ENCODE results near the gene TSSK6.

TSSK6 gene

GRCh38 chr19:19493841-19494546 is 21.4 kb downstream of the TSSK6 start:
- no peak overlapping the region for H3K4me3 ChIP-seq (ENCODE audit: insufficient read depth, low read depth, low read length)
- peaks cover 7% of the 10 kb centered on the region for H3K4me1 ChIP-seq (ENCODE audit: control insufficient read depth, insufficient read depth, low read length)
- 93% methylated on average over 15 of the region's 15 CpGs for WGBS, 2 experiments
- H3K36me3 ChIP-seq (ENCODE audit: control insufficient read depth, insufficient read depth, low read length): peaks cover 28% of the 10 kb centered on the region
- no peaks in the 10 kb centered on the region for H3K9me3 ChIP-seq (ENCODE audit: control insufficient read depth, low read length)
- no peak overlapping the region for H3K27ac ChIP-seq (ENCODE audit: insufficient read depth, low read depth, low read length, poor library complexity, severe bottlenecking)
- no peaks in the 10 kb centered on the region for H3K27me3 ChIP-seq (ENCODE audit: control insufficient read depth, insufficient read depth, low read length, poor library complexity, severe bottlenecking)

- H3K27ac ChIP-seq (ENCODE audit: insufficient read depth, low read depth, low read length, poor library complexity, severe bottlenecking): no peak overlapping the region
- 96% methylated on average over 21 of the region's 21 CpGs for WGBS, 2 experiments
- H3K36me3 ChIP-seq (ENCODE audit: control insufficient read depth, insufficient read depth, low read length): peaks cover 26% of the 10 kb centered on the region
- no peaks in the 10 kb centered on the region for H3K27me3 ChIP-seq (ENCODE audit: control insufficient read depth, insufficient read depth, low read length, poor library complexity, severe bottlenecking)
- no peaks in the 10 kb centered on the region for H3K9me3 ChIP-seq (ENCODE audit: control insufficient read depth, low read length)
- peaks cover 23% of the 10 kb centered on the region for H3K4me1 ChIP-seq (ENCODE audit: control insufficient read depth, insufficient read depth, low read length)
- H3K4me3 ChIP-seq (ENCODE audit: insufficient read depth, low read depth, low read length): no peak overlapping the region
Observed at GRCh38 chr19:19492026-19492610, 23.2 kb downstream of the TSSK6 start.

GRCh38 chr19:19491321-19492025 is 23.9 kb downstream of the TSSK6 start:
- Histone ChIP-seq H3K9me3 (ENCODE audit: control insufficient read depth, low read length) (no peaks in the 10 kb centered on the region), H3K27ac (ENCODE audit: insufficient read depth, low read depth, low read length, poor library complexity, severe bottlenecking) (no peak overlapping the region), H3K27me3 (ENCODE audit: control insufficient read depth, insufficient read depth, low read length, poor library complexity, severe bottlenecking) (no peaks in the 10 kb centered on the region), H3K36me3 (ENCODE audit: control insufficient read depth, insufficient read depth, low read length) (peaks cover 24% of the 10 kb centered on the region), H3K4me3 (ENCODE audit: insufficient read depth, low read depth, low read length) (no peak overlapping the region), H3K4me1 (ENCODE audit: control insufficient read depth, insufficient read depth, low read length) (peaks cover 23% of the 10 kb centered on the region)
- WGBS, 2 experiments: 95 to 96% methylated on average over 15 of the region's 15 CpGs

GRCh38 chr19:19490214-19490968 is 25.0 kb downstream of the TSSK6 start:
- WGBS, 2 experiments: 55 to 58% methylated on average over 20 of the region's 20 CpGs
- Histone ChIP-seq H3K9me3 (ENCODE audit: control insufficient read depth, low read length) (no peaks in the 10 kb centered on the region), H3K4me3 (ENCODE audit: insufficient read depth, low read depth, low read length) (no peak overlapping the region), H3K27me3 (ENCODE audit: control insufficient read depth, insufficient read depth, low read length, poor library complexity, severe bottlenecking) (no peaks in the 10 kb centered on the region), H3K27ac (ENCODE audit: insufficient read depth, low read depth, low read length, poor library complexity, severe bottlenecking) (peak overlapping the region; percentile 77), H3K36me3 (ENCODE audit: control insufficient read depth, insufficient read depth, low read length) (peaks cover 14% of the 10 kb centered on the region), H3K4me1 (ENCODE audit: control insufficient read depth, insufficient read depth, low read length) (peaks cover 23% of the 10 kb centered on the region)

DNA sequence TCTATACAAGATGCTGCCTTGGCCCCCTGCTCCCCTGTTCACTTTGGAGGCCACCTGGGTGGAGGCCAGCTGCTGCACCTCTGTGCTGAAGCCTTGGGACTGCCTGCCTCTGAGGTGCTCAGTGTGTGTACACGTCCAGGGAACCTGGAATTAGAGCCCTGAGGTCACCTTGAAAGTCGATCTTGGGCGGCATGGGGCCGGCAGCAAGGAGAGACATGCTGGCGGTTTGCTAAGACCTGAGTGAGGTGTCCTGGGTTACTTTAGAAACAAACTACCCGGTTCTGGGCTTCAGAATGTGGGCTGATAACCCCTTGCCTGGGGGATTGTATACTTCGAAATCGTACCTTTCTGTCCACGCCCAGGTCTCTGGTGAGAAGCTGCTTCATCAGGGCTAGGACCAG is 25.5 kb downstream of the TSSK6 start:
- Histone ChIP-seq H3K36me3 (ENCODE audit: control insufficient read depth, insufficient read depth, low read length) (peaks cover 14% of the 10 kb centered on the region), H3K27ac (ENCODE audit: insufficient read depth, low read depth, low read length, poor library complexity, severe bottlenecking) (peak overlapping the region; percentile 77), H3K4me3 (ENCODE audit: insufficient read depth, low read depth, low read length) (no peak overlapping the region), H3K4me1 (ENCODE audit: control insufficient read depth, insufficient read depth, low read length) (peaks cover 23% of the 10 kb centered on the region), H3K27me3 (ENCODE audit: control insufficient read depth, insufficient read depth, low read length, poor library complexity, severe bottlenecking) (no peaks in the 10 kb centered on the region), H3K9me3 (ENCODE audit: control insufficient read depth, low read length) (no peaks in the 10 kb centered on the region)
- WGBS, 2 experiments: 91% methylated on average over 9 of the region's 9 CpGs

DNA sequence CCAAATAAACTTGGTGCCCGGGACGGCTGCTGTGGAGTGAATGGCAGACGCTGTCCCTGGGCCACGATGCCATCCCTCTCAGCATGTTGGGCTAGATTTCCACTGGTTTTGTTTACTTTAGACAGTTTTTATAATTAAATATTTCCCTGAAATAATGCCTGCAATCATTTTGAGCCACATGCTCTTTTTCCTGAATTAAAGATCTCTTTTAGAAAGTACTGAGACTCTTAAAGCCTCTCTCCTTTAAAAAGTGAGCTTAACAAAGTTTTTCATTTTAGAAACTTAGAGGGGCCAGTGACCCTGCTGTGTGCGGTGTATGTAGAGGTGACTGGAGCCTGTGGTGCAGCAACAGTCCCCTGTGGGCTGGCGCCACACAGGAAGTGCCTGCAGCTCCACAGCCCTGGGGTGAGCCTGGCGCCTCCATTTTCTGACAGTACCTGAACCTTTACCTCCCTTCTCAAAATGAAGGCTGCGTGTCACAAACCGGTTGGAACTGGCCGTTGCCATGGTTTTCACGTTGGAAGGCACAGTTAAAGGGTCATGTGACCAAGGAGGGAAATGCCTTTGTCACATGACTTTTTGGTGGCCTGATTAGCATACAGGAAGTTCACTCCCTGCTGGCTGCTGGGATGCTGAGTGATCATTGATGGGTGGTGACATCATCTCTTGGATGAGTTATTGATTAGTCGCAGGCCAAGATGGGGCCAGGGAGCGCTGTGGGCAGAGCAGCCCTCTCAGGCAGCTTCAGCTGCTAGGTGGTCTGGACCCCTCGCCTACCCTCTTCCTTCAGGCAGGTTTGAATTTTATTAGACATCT is 26.3 kb downstream of the TSSK6 start:
- WGBS, 2 experiments: 52 to 58% methylated on average over 14 of the region's 14 CpGs
- Histone ChIP-seq H3K27ac (ENCODE audit: insufficient read depth, low read depth, low read length, poor library complexity, severe bottlenecking) (peak overlapping the region; percentile 88), H3K4me1 (ENCODE audit: control insufficient read depth, insufficient read depth, low read length) (peaks cover 23% of the 10 kb centered on the region), H3K36me3 (ENCODE audit: control insufficient read depth, insufficient read depth, low read length) (peaks cover 8% of the 10 kb centered on the region), H3K4me3 (ENCODE audit: insufficient read depth, low read depth, low read length) (no peak overlapping the region), H3K9me3 (ENCODE audit: control insufficient read depth, low read length) (no peaks in the 10 kb centered on the region), H3K27me3 (ENCODE audit: control insufficient read depth, insufficient read depth, low read length, poor library complexity, severe bottlenecking) (no peaks in the 10 kb centered on the region)

DNA sequence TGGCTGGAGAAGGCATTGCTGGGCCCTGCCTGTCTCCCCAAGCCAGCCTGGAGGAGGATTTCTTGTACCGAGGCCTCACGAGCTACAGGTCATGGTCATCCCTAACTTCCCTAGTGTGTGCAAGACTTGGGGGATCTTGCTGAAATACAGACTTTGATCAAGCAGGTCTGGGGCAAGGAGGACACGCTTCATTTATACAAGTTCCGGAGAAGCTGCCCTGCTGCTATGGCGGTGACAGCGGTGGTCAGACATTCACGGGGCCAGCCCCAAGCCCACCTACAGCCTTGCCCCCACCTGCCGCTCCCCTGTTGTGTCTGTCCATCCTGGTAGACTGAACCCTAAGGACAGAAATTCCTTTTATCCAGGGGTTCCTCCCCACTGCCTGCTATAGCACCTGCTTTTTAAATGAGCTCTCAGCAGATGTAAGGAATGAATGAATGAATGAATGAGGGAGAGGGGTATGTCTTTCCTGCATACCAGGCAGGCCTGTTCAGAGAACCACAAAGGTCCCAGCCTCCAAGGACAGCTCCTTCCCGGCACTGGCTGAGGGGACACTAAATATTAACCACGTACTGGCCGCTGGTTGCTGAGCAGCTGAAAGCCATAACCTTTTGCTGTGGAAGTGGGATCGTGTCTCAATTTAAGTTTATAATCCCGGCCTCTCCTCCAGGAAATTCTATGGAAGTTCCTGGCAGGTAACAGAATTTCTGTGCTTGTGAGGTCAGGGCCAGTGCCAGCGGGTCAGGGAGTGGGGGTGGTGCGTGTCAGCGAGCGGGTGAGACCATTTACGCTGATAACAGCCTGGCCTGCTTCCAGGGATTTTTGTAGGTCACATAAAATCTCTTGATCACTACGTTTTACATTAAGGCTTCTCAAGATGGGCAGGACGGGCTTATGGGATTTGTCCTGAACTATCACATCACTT is 27.1 kb downstream of the TSSK6 start:
- peaks cover 23% of the 10 kb centered on the region for H3K4me1 ChIP-seq (ENCODE audit: control insufficient read depth, insufficient read depth, low read length)
- H3K27me3 ChIP-seq (ENCODE audit: control insufficient read depth, insufficient read depth, low read length, poor library complexity, severe bottlenecking): no peaks in the 10 kb centered on the region
- H3K4me3 ChIP-seq (ENCODE audit: insufficient read depth, low read depth, low read length): no peak overlapping the region
- peaks cover 2% of the 10 kb centered on the region for H3K36me3 ChIP-seq (ENCODE audit: control insufficient read depth, insufficient read depth, low read length)
- no peaks in the 10 kb centered on the region for H3K9me3 ChIP-seq (ENCODE audit: control insufficient read depth, low read length)
- H3K27ac ChIP-seq (ENCODE audit: insufficient read depth, low read depth, low read length, poor library complexity, severe bottlenecking): peak overlapping the region; percentile 88
- WGBS, 2 experiments: 85% methylated on average over 20 of the region's 20 CpGs

DNA sequence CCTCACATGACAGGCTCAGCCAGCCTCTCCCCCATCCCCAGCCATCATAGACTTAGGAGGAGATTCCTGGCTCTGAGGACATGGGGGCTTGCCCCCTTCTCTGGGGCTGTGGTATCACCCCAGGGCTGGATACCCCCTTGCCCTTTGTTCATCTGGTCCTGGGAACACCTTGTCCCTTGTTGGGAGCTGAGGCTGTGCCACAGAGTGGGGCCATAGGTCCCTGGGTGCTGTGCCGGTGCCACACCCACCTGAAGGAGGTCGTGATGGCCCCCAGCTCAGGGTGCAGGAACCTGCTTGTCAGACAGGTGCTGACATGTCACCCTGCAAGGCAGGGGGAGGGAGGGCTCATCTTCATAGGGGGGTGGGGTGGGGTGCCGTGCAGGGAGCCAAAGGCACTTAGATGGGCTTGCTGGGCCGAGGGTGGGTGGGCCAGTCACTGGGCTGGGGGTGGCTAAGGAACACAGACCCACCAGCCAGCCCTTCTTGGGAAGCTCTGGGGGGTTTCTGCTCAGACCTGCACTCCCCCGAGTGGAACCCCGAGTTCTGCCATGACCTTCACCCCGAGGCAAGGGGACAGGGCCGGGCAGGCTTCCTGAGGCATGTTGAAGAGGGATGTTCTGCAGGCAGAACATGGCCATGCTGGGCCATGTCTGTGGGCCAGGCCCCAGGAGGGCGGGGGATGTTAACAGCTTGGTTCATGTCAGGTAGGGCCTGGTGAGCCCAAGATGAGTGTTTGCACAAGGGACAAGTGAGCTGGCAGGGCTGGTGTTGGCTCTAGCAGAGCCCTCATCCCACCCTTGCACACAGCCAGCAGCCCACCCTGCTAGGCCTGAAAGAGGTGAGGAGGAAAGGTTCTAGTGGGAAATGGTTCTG is 28.0 kb downstream of the TSSK6 start:
- Histone ChIP-seq H3K4me3 (ENCODE audit: insufficient read depth, low read depth, low read length) (no peak overlapping the region), H3K36me3 (ENCODE audit: control insufficient read depth, insufficient read depth, low read length) (no peaks in the 10 kb centered on the region), H3K9me3 (ENCODE audit: control insufficient read depth, low read length) (no peaks in the 10 kb centered on the region), H3K27me3 (ENCODE audit: control insufficient read depth, insufficient read depth, low read length, poor library complexity, severe bottlenecking) (no peaks in the 10 kb centered on the region), H3K4me1 (ENCODE audit: control insufficient read depth, insufficient read depth, low read length) (peaks cover 23% of the 10 kb centered on the region), H3K27ac (ENCODE audit: insufficient read depth, low read depth, low read length, poor library complexity, severe bottlenecking) (peak overlapping the region; percentile 8)
- WGBS, 2 experiments: 93 to 95% methylated on average over 9 of the region's 9 CpGs

Data from ectodermal cell (in vitro differentiated cells).